Myocyte (in vitro differentiated cells): ENCODE measurements around the gene SUFU. TPM values are rescaled to one million over a fixed set of nuclear protein-coding genes. Genes with fewer than 3 reads are reported as not detected.
"Not testable (repeated sequence)": the region's sequence is repeated elsewhere in the genome, so short reads cannot be mapped to it uniquely, and the experiment has no call there.

Experiments
- DNase-seq: peaks from one replicate; pipeline ENCODE4 v3.0.0-alpha.2; 2012; ENCODE audit warnings: low read depth
- polyA plus RNA-seq: library from polyadenylated mRNA; unstranded; fragments of >200 nt; gene quantifications from one replicate; pipeline ENCODE4 v1.2.1, GENCODE V29; 2012; ENCODE audit warnings: missing spikeins
- total RNA-seq: library from RNA; depleted of rRNA; stranded (reverse); fragments of >200 nt; gene quantifications from 2 replicates; pipeline ENCODE4 v1.2.3, GENCODE V29; 2014

The SUFU gene
- 3.1 and 4.0 TPM in 2 replicates for total RNA-seq
- 10.0 TPM for polyA plus RNA-seq

GRCh38 chr10:102503264-102504178, at the start of gene SUFU:
TSS of gene SUFU (plus strand) at chr10:102503972. CDS start at chr10:102504153, 181 bp downstream.
- DNase-seq = peak; percentile 100

GRCh38 chr10:102454662-102455487, 48.9 kb upstream of the SUFU start:
- DNase-seq = not testable (repeated sequence)

GRCh38 chr10:102455893-102456471, 47.8 kb upstream of the SUFU start:
- peak; percentile 45 for DNase-seq

- no peak for DNase-seq
Measured at GRCh38 chr10:102457591-102458150, 46.1 kb upstream of the SUFU start.

- no peak for DNase-seq
Measured at GRCh38 chr10:102458656-102459055, 45.1 kb upstream of the SUFU start.

- DNase-seq = no peak
Measured at GRCh38 chr10:102460836-102461186, 43.0 kb upstream of the SUFU start.

- DNase-seq = peak; percentile 91
Measured at GRCh38 chr10:102461187-102462054, 42.4 kb upstream of the SUFU start.

GRCh38 chr10:102462512-102463054, 41.2 kb upstream of the SUFU start:
- peak; percentile 29 for DNase-seq

GRCh38 chr10:102463983-102464382, 39.8 kb upstream of the SUFU start:
- no peak for DNase-seq

- no peak for DNase-seq
Measured at GRCh38 chr10:102465466-102465865, 38.3 kb upstream of the SUFU start.

GRCh38 chr10:102467318-102467717, 36.5 kb upstream of the SUFU start:
- no peak for DNase-seq

GRCh38 chr10:102467971-102468438, 35.8 kb upstream of the SUFU start:
- DNase-seq = no peak

GRCh38 chr10:102468683-102469082, 35.1 kb upstream of the SUFU start:
- peak; percentile 33 for DNase-seq

- DNase-seq = no peak
Measured at GRCh38 chr10:102470579-102471546, 32.9 kb upstream of the SUFU start.

- DNase-seq = no peak
Measured at GRCh38 chr10:102473445-102474331, 30.1 kb upstream of the SUFU start.

GRCh38 chr10:102475451-102476040, 28.2 kb upstream of the SUFU start:
- no peak for DNase-seq

- no peak for DNase-seq
Measured at GRCh38 chr10:102476466-102477141, 27.2 kb upstream of the SUFU start.
